ENCODE measurements around the gene AKAP6. TPM values are rescaled to one million over a fixed set of nuclear protein-coding genes. Genes with fewer than 3 reads are reported as not detected.

The AKAP6 gene
- total RNA-seq, 2 experiments from 2014 or later: 0.83 to 1.7 TPM

- Mint-ChIP-seq H3K27ac (no peak overlapping the region), H3K4me1 (ENCODE audit: low read depth) (no peaks in the 10 kb centered on the region), H3K9me3 (ENCODE audit: insufficient read depth) (no peaks in the 10 kb centered on the region), H3K36me3 (ENCODE audit: low read depth) (no peaks in the 10 kb centered on the region), H3K4me3 (no peak overlapping the region), H3K27me3 (ENCODE audit: low read depth) (peaks cover 1% of the 10 kb centered on the region)
- ChIA-PET POLR2A (no interaction called here), CTCF (no interaction called here)
- ATAC-seq (no peak), DNase-seq (no peak)
Measured at GRCh38 chr14:32595497-32595896, 266.4 kb downstream of the AKAP6 start.

GRCh38 chr14:32596390-32596789 lies 267.3 kb downstream of the AKAP6 start:
- no peaks in the 10 kb centered on the region for H3K9me3 Mint-ChIP-seq (ENCODE audit: insufficient read depth)
- POLR2A ChIA-PET: no interaction called here
- DNase-seq: no peak
- H3K36me3 Mint-ChIP-seq (ENCODE audit: low read depth): no peaks in the 10 kb centered on the region
- H3K27ac Mint-ChIP-seq: no peak overlapping the region
- ATAC-seq: no peak
- H3K27me3 Mint-ChIP-seq (ENCODE audit: low read depth): peaks cover 1% of the 10 kb centered on the region
- CTCF ChIA-PET: no interaction called here
- no peak overlapping the region for H3K4me3 Mint-ChIP-seq
- H3K4me1 Mint-ChIP-seq (ENCODE audit: low read depth): no peaks in the 10 kb centered on the region

DNA sequence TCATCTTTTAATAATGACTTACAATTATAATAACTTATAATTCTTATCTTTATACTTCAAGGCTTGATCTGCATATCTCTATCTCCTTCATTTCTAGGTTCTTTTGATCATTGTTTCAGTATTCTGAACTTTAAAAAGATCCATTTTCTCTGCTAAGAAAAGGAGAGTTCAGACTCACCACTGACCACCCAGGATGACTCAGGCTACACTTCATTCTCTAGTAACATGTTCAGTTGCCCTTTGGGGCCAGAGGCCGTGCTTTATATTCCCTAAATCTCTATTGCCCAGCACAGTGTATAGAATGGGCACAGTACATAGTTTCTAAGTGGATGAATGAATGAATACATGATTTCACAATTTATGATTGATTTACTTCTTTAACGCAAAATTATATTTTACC lies 268.7 kb downstream of the AKAP6 start:
- CTCF ChIA-PET: no interaction called here
- DNase-seq (no peak), ATAC-seq (no peak)
- POLR2A ChIA-PET: no interaction called here
- H3K4me3 Mint-ChIP-seq: no peak overlapping the region
- no peaks in the 10 kb centered on the region for H3K27me3 Mint-ChIP-seq (ENCODE audit: low read depth)
- H3K9me3 Mint-ChIP-seq (ENCODE audit: insufficient read depth): no peaks in the 10 kb centered on the region
- no peaks in the 10 kb centered on the region for H3K4me1 Mint-ChIP-seq (ENCODE audit: low read depth)
- H3K36me3 Mint-ChIP-seq (ENCODE audit: low read depth): no peaks in the 10 kb centered on the region
- no peak overlapping the region for H3K27ac Mint-ChIP-seq

DNA sequence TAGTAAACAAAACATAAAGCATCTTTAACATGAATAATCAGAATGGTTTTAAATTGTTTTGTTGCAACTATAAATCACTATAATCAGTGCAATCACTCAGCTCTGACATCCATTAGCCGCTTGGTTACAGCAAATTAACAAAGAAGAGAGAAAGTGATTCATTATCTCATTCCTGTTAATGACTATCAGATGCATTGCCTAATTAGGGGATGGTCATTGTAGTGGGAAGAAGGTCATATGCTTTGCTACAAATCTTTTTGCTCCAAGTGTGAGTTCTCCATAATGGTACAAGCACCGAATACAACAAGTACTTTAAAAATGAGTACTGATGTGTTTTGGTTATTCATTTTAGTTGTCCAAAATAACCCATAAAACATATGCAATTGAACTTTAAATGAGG lies 272.0 kb downstream of the AKAP6 start:
- CTCF ChIA-PET: no interaction called here
- no peak for DNase-seq
- POLR2A ChIA-PET: no interaction called here
- no peaks in the 10 kb centered on the region for H3K9me3 Mint-ChIP-seq (ENCODE audit: insufficient read depth)
- H3K4me3 Mint-ChIP-seq: no peak overlapping the region
- H3K4me1 Mint-ChIP-seq (ENCODE audit: low read depth): no peaks in the 10 kb centered on the region
- ATAC-seq: no peak
- no peaks in the 10 kb centered on the region for H3K36me3 Mint-ChIP-seq (ENCODE audit: low read depth)
- no peaks in the 10 kb centered on the region for H3K27me3 Mint-ChIP-seq (ENCODE audit: low read depth)
- H3K27ac Mint-ChIP-seq: no peak overlapping the region

DNA sequence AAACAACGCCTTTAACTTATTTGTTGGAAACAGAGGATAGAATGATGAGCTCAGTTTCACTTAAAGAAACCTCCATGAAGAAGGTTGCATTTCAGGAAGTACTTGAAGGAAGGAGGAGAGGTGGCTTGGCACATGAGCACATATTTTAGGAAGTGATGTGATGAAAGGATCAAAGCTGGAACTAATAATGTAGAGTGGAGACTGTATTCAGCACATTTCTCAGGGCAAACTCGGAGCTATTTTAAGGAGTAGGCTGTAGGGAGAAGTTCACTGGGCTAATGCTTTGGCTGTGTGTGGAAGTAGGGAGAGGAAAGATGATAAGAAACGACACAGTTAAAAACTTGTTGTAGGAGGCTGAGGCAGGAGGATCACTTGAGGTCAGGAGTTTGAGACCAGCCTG lies 272.8 kb downstream of the AKAP6 start:
- H3K27ac Mint-ChIP-seq: no peak overlapping the region
- no peak for DNase-seq
- no peaks in the 10 kb centered on the region for H3K4me1 Mint-ChIP-seq (ENCODE audit: low read depth)
- H3K36me3 Mint-ChIP-seq (ENCODE audit: low read depth): no peaks in the 10 kb centered on the region
- ChIA-PET POLR2A (no interaction called here), CTCF (no interaction called here)
- no peak overlapping the region for H3K4me3 Mint-ChIP-seq
- H3K9me3 Mint-ChIP-seq (ENCODE audit: insufficient read depth): no peaks in the 10 kb centered on the region
- H3K27me3 Mint-ChIP-seq (ENCODE audit: low read depth): no peaks in the 10 kb centered on the region
- ATAC-seq: no peak

DNA sequence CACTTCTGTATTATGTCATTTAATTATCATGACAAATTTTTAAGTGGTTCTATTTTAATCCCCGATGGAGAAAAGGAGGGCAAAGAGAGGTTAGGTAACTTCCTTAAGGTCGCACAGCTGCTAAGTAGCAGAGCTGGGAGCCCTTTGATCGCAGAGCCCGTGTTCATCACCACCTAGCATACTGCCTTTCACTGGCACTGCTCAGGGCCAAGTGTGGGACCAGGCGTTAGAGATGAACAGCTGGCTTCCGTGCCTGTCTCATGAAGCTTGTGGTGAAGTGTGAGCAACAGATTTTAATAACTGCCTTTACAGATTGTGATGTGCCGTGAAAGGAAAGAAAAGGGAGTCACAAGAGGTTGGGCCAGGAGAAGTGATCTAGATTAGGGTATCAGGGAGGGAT lies 273.6 kb downstream of the AKAP6 start:
- H3K27me3 Mint-ChIP-seq (ENCODE audit: low read depth): no peaks in the 10 kb centered on the region
- ATAC-seq (no peak), DNase-seq (no peak)
- no peaks in the 10 kb centered on the region for H3K4me1 Mint-ChIP-seq (ENCODE audit: low read depth)
- no peaks in the 10 kb centered on the region for H3K9me3 Mint-ChIP-seq (ENCODE audit: insufficient read depth)
- H3K36me3 Mint-ChIP-seq (ENCODE audit: low read depth): no peaks in the 10 kb centered on the region
- H3K27ac Mint-ChIP-seq: no peak overlapping the region
- POLR2A ChIA-PET: no interaction called here
- CTCF ChIA-PET: no interaction called here
- H3K4me3 Mint-ChIP-seq: no peak overlapping the region

DNA sequence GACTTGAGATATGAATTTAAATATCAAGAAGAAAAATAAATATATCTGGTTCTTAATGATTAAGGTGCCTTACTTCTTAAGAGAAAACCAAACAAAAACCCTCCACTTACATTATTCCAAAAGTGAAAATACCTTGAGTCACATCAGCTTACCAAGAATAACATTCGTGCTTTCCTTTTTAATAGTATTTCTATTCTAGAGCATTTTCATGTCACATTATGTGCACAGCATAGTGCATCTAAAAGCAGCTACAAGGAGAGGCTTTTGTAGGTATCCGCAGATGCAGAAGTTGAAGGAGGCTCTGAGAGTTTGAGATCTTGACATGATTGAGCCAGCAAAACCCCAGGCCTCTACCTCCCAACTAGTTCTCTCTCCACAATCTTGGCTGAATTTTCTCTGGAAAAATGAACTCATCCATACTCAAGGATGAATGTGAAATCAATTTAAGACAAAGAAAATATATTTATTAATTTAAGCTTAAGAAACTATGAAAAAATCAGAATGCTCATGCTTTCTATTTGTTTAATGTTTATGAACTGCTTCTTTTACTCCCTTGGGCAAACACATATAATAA lies 275.0 kb downstream of the AKAP6 start:
- POLR2A ChIA-PET: no interaction called here
- ATAC-seq (no peak), DNase-seq (no peak)
- Mint-ChIP-seq H3K4me1 (ENCODE audit: low read depth) (no peaks in the 10 kb centered on the region), H3K36me3 (ENCODE audit: low read depth) (no peaks in the 10 kb centered on the region), H3K27me3 (ENCODE audit: low read depth) (no peaks in the 10 kb centered on the region), H3K4me3 (no peak overlapping the region), H3K27ac (no peak overlapping the region), H3K9me3 (ENCODE audit: insufficient read depth) (no peaks in the 10 kb centered on the region)
- CTCF ChIA-PET: no interaction called here

DNA sequence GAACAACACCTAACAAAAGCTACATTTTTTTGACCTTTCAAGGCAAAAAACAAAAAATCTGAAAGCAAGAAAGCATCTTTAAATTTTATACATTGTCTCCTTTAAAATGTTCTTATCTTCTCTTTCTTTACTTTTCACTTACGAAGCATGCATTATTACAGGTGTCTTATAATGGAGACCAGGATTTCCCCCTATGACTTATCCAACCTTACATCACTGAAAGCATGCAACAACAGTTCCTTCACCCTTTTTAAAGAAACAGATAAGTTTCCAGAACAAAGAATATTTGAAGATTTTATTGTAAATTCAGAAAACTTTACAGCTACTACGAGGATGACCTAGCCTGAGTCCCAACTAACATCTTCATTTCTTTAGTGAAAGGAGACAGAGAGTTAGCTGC lies 277.2 kb downstream of the AKAP6 start:
- Mint-ChIP-seq H3K27ac (no peak overlapping the region), H3K4me1 (ENCODE audit: low read depth) (no peaks in the 10 kb centered on the region), H3K27me3 (ENCODE audit: low read depth) (no peaks in the 10 kb centered on the region), H3K4me3 (no peak overlapping the region), H3K9me3 (ENCODE audit: insufficient read depth) (no peaks in the 10 kb centered on the region), H3K36me3 (ENCODE audit: low read depth) (no peaks in the 10 kb centered on the region)
- DNase-seq (no peak), ATAC-seq (no peak)
- ChIA-PET CTCF (no interaction called here), POLR2A (no interaction called here)

DNA sequence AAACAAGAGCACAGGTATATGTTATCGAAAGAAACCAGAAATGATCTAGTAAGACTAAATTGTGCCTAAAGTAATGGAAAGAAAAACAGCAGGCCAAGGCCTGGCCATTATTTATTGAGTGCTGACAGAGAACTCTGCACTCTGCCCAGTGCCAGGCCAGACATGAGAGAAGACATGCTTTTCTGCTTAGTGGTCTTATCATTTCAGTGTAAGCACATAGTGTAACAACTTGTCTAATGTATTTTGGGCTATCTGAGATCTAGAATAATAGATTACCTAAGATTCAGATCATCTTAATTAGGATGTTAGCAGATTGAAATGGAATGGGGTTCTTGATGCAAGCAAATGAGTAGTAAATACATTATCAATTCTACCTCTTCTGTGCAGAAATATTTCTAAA lies 278.3 kb downstream of the AKAP6 start:
- Mint-ChIP-seq H3K4me3 (no peak overlapping the region), H3K9me3 (ENCODE audit: insufficient read depth) (no peaks in the 10 kb centered on the region), H3K4me1 (ENCODE audit: low read depth) (no peaks in the 10 kb centered on the region), H3K36me3 (ENCODE audit: low read depth) (no peaks in the 10 kb centered on the region), H3K27ac (no peak overlapping the region), H3K27me3 (ENCODE audit: low read depth) (no peaks in the 10 kb centered on the region)
- DNase-seq (no peak), ATAC-seq (no peak)
- ChIA-PET POLR2A (no interaction called here), CTCF (no interaction called here)

DNA sequence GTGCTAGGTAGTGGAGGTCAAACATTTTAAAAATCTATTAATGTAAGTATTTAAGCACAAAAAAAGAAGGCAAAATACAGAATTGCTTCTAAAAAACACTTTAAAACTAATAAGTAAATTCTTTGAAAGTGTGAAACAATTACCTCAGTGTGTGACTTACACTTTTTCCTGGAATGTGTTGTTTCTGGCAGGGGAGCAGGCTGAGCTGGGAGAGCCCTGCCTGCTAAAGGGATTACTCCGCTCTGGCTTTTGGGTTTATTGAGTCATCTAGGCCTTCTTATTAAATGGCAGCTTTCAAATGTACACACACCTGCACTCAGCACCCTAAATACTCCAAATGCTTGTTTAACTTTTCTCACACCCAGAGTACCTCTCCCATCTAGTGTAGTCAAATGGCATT lies 279.8 kb downstream of the AKAP6 start:
- Mint-ChIP-seq H3K4me1 (ENCODE audit: low read depth) (no peaks in the 10 kb centered on the region), H3K4me3 (no peak overlapping the region), H3K9me3 (ENCODE audit: insufficient read depth) (no peaks in the 10 kb centered on the region), H3K27ac (no peak overlapping the region), H3K27me3 (ENCODE audit: low read depth) (no peaks in the 10 kb centered on the region), H3K36me3 (ENCODE audit: low read depth) (no peaks in the 10 kb centered on the region)
- POLR2A ChIA-PET: no interaction called here
- ATAC-seq (no peak), DNase-seq (no peak)
- CTCF ChIA-PET: no interaction called here

DNA sequence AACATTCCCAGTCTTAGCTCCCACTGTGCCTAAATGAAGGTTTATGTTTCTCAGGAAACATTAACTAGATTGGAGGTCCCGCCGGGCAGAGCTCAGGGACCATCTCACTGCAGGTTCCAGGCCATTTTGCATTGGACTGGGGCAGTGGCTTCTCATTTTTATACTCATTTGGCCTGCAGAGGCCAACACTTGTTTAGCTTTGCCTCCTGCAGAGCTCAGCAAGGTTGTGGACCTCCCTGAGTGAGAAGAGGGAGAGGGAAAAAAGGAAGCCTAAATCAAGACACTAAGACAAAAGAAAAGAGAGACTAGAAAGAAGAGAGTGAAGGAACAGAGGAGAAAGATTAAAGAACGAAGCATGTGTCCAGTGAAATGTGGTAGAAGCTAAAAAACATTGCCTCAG lies 280.3 kb downstream of the AKAP6 start:
- POLR2A ChIA-PET: no interaction called here
- CTCF ChIA-PET: no interaction called here
- Mint-ChIP-seq H3K9me3 (ENCODE audit: insufficient read depth) (no peaks in the 10 kb centered on the region), H3K27me3 (ENCODE audit: low read depth) (no peaks in the 10 kb centered on the region), H3K27ac (no peak overlapping the region), H3K36me3 (ENCODE audit: low read depth) (no peaks in the 10 kb centered on the region), H3K4me1 (ENCODE audit: low read depth) (no peaks in the 10 kb centered on the region), H3K4me3 (no peak overlapping the region)
- DNase-seq: no peak
- ATAC-seq: no peak

DNA sequence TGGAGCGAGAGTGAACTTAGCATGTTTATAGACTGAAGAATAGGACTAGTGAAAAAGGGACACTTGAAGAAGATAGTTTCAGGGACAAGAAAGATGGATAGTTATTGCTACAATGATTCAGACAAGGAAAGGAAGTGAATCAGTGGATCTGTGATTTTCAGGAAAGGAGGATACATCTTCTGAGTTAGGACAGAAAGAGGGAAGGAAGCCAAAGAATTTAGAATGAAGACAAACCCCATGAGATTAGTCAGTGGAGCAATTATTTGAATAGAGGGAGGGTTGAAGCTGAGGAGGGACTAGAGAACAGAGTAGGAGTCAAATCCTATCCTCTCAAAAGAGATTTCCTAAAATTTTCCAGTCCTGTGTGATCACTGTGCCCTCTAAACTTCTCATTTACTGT lies 282.7 kb downstream of the AKAP6 start:
- Mint-ChIP-seq H3K9me3 (ENCODE audit: insufficient read depth) (no peaks in the 10 kb centered on the region), H3K4me1 (ENCODE audit: low read depth) (no peaks in the 10 kb centered on the region), H3K4me3 (no peak overlapping the region), H3K27ac (no peak overlapping the region), H3K36me3 (ENCODE audit: low read depth) (no peaks in the 10 kb centered on the region), H3K27me3 (ENCODE audit: low read depth) (no peaks in the 10 kb centered on the region)
- CTCF ChIA-PET: no interaction called here
- no peak for DNase-seq
- POLR2A ChIA-PET: no interaction called here
- ATAC-seq: no peak

DNA sequence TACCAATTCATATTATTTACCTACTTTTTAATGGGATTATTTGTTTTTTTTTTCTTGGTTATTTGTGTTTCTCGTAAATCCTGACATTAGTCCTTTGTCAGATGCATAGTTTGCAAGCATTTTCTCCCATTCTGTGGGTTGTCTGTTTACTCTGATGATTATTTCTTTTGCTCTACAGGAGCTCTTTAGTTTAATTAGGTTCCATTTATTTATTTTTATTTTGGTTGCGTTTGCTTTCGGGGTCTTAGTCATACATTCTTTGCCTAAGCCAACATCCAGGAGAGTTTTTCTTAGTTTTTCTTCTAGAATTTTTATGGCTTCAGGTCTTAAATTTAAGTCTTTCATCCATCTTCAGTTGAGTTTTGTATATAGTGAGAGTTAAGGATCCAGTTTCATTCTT lies 289.9 kb downstream of the AKAP6 start:
- Mint-ChIP-seq H3K27ac (no peak overlapping the region), H3K27me3 (ENCODE audit: low read depth) (no peaks in the 10 kb centered on the region), H3K4me1 (ENCODE audit: low read depth) (peaks cover 3% of the 10 kb centered on the region), H3K4me3 (no peak overlapping the region), H3K36me3 (ENCODE audit: low read depth) (no peaks in the 10 kb centered on the region), H3K9me3 (ENCODE audit: insufficient read depth) (peaks cover 7% of the 10 kb centered on the region)
- ChIA-PET CTCF (no interaction called here), POLR2A (no interaction called here)
- ATAC-seq (no peak), DNase-seq (no peak)
